AG04450 (cell line): Measurements from ENCODE around the gene CYFIP2. TPM values are rescaled to one million over a fixed set of nuclear protein-coding genes. Genes with fewer than 3 reads are reported as not detected.
A peak's percentile ranks its signal among the peaks of the same experiment; 100 is the strongest.

ENCODE experiments used
- CTCF ChIA-PET: fragments of 300-600, 350-600 bp; formaldehyde crosslinking; extraction: SDS; loops from one replicate; lab custom pipeline; 2022; ENCODE audit warnings: antibody characterized with exemption, inconsistent platforms; lab: Charles Lee
- POLR2A ChIA-PET: fragments of 350-600 bp; formaldehyde crosslinking; extraction: SDS; loops from one replicate; lab custom pipeline; 2021; ENCODE audit warnings: antibody characterized with exemption, inconsistent platforms; lab: Yijun Ruan, JAX
- DNase-seq: peaks from one replicate; pipeline ENCODE4 v3.0.0-alpha.2; 2011; ENCODE audit warnings: low read depth, low spot score
- H3K27ac ChIP-seq: one replicate; pipeline ENCODE4 v1.5.1; 2012; ENCODE audit warnings: low read depth, low read length, control low read depth
- H3K27me3 ChIP-seq: one replicate; pipeline ENCODE4 v1.6.0; 2012; ENCODE audit warnings: low read length; ENCODE audit not compliant: control insufficient read depth, insufficient read depth
- H3K4me3 ChIP-seq: 2 replicates; pipeline ENCODE4 v1.5.1; 2011; ENCODE audit warnings: mild to moderate bottlenecking, low read depth, low read length, control low read depth
- H3K9me3 ChIP-seq: 2 replicates; pipeline ENCODE4 v1.5.1; 2012; ENCODE audit warnings: low read length; ENCODE audit not compliant: control insufficient read depth, insufficient read depth
- polyA plus RNA-seq: library from polyadenylated mRNA; depleted of rRNA; stranded (reverse); fragments of >200 nt; gene quantifications from 2 replicates; pipeline ENCODE4 v1.2.3, GENCODE V29; 2011
- TF ChIP-seq, protein P1 (sequence below): IDR thresholded peaks from 2 replicates; pipeline ENCODE4 v1.5.1; 2011; ENCODE audit warnings: low read depth, low read length, control low read depth, inconsistent platforms

Gene CYFIP2
- polyA plus RNA-seq, 1 experiment = 3.2 TPM

DNA sequence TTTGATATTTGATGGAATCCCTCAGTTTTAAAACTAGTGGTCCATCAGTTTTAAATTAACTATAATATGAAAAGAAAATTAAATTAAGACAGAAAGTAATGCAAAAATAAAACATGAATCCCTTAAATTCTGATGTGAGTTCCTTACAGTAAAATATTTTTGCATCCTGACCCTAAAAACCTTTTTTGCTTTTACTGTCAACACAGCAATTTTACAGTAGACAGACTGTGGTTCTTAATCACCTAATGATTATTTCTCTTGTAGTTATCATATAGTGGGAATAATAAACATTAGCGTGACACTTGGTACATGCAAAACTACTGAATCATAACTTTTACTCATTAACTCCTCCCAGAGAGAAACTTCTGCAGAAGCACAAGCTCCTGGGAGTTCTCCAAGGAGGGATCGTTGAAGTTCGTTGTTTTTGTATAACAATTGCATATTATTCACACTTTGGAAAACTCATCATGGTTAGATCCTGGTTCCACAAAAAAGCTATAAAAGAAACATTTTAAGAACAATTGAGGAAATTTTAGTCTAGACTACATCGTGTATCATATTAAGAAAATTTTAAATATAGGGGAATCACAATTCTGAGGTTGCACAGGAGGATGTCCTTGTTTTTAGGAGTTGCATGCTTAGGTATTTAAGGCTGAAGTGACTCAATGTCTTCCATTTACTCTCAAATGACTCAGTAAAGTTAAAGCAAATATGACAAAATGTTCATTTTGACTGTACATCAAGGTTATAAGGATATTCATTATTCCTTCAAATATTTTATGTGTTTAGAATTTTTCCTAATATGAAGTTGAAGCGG is 105.9 kb downstream of the CYFIP2 start:
- POLR2A ChIA-PET = interaction anchor here (1.3 to 1.6 kb wide), 2 partner anchors 12 to 16 kb away, joined by 5 to 15 read pairs; no protein-coding TSS in a partner anchor
- DNase-seq = no peak
- H3K27ac ChIP-seq = peak overlapping the region; percentile 85
- no peaks in the 10 kb centered on the region for H3K9me3 ChIP-seq
- TF ChIP-seq, protein P1, sequence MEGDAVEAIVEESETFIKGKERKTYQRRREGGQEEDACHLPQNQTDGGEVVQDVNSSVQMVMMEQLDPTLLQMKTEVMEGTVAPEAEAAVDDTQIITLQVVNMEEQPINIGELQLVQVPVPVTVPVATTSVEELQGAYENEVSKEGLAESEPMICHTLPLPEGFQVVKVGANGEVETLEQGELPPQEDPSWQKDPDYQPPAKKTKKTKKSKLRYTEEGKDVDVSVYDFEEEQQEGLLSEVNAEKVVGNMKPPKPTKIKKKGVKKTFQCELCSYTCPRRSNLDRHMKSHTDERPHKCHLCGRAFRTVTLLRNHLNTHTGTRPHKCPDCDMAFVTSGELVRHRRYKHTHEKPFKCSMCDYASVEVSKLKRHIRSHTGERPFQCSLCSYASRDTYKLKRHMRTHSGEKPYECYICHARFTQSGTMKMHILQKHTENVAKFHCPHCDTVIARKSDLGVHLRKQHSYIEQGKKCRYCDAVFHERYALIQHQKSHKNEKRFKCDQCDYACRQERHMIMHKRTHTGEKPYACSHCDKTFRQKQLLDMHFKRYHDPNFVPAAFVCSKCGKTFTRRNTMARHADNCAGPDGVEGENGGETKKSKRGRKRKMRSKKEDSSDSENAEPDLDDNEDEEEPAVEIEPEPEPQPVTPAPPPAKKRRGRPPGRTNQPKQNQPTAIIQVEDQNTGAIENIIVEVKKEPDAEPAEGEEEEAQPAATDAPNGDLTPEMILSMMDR = no peak
- no peak overlapping the region for H3K4me3 ChIP-seq
- H3K27me3 ChIP-seq = no peaks in the 10 kb centered on the region
- CTCF ChIA-PET = interaction anchor here (0.6 to 4.9 kb wide), 14 partner anchors 12 to 390 kb away, joined by 3 to 20 read pairs (median 4); partner anchors contain the start of gene LSM11

DNA sequence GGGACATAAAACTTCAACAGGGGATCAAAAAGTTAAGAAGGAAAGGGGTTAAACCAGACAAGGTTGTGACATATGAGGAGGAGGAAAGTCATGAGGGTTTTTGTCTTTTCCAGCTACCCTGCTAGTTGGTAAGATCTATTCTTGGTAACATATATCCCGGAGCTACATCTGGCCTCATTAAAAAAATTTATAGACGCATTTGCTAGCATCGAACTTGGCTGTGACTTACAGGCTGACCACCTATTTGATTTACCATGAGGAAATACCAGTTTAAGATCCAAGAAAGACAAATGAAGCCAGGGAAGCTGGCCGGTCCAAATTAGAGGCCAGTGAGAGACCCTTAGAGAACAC is 106.5 kb downstream of the CYFIP2 start:
- no peak for DNase-seq
- ChIA-PET CTCF (interaction anchor here (1.3 to 4.9 kb wide), 7 partner anchors 44 to 390 kb away, joined by 4 to 20 read pairs (median 5); partner anchors contain the start of gene LSM11), POLR2A (no interaction called here)
- H3K27ac ChIP-seq = peak overlapping the region; percentile 35
- no peaks in the 10 kb centered on the region for H3K27me3 ChIP-seq
- no peaks in the 10 kb centered on the region for H3K9me3 ChIP-seq
- TF ChIP-seq, protein P1 = no peak
- no peak overlapping the region for H3K4me3 ChIP-seq

DNA sequence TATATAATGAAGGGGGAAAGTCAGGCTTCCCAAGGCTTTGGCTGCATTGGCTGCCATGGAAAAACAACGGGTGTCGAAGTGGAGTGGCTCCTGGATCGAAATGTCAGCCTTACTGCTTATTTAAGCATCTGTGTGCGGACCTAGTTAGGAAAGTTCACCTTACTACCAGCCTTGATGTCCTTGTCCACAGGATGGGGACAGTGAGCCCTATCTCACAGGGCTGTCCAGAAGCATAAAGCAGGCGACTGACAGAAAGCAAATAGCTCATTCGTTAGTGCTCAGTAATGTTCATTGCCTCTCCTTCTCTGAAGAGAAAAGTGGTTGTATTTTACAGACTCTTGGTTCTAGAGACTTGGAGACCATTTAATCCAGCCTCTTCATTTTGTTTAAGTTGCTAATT is 112.6 kb downstream of the CYFIP2 start:
- Histone ChIP-seq H3K4me3 (no peak overlapping the region), H3K27ac (no peak overlapping the region), H3K27me3 (no peaks in the 10 kb centered on the region), H3K9me3 (no peaks in the 10 kb centered on the region; the same call in 1 of the 2 replicates)
- POLR2A ChIA-PET = no interaction called here
- DNase-seq = no peak
- CTCF ChIA-PET = interaction anchor here (1.0 to 1.9 kb wide), 2 partner anchors 88 to 365 kb away, joined by 4 read pairs; partner anchors contain the start of gene LSM11
- TF ChIP-seq, protein P1 = no peak

DNA sequence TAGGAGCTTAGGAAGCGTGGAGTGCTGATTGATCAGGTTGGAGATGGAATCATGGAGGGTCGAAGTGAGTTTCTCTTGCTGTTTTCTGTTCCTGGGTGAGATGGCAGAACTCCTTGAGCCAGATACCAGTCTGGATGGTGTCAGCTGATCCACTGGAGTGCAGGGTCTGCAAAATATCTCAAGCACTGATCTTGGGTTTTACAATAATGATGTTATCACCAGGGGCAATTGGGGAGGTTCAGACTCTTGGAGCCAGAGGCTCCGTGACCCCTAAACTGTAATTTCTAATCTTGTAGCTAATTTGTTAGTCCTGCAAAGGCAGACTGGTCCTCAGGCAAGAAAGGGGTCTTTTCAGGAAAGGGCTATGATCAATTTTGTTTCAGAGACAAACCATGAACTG is 114.1 kb downstream of the CYFIP2 start:
- Histone ChIP-seq H3K4me3 (no peak overlapping the region), H3K27ac (no peak overlapping the region), H3K9me3 (no peaks in the 10 kb centered on the region; the same call in 1 of the 2 replicates), H3K27me3 (no peaks in the 10 kb centered on the region)
- TF ChIP-seq, protein P1 = no peak
- ChIA-PET POLR2A (no interaction called here), CTCF (no interaction called here)
- no peak for DNase-seq

DNA sequence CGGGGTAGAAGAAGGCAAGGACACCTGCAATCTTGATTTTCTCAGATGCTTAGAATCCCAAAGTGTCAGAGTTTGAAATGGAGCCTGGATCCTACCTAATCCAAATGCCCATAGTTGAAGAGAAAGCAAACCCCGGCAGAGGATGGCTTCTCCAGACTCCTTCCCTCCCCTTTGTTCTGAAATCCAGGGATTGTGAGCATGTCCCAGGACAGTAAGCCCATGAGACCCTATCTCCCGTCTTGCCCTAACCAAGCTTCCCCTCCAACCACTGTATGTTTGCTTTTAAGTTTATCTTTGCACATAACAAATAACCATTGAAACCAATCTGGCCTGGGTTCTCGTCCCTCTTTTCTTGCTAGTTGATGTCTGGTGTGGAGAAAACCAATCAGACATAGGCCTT is 115.8 kb downstream of the CYFIP2 start:
- ChIA-PET CTCF (interaction anchor here (1.4 kb wide), 1 partner anchor 95 kb away, joined by 3 read pairs; no protein-coding TSS in a partner anchor), POLR2A (no interaction called here)
- DNase-seq = no peak
- TF ChIP-seq, protein P1 = no peak
- Histone ChIP-seq H3K27me3 (no peaks in the 10 kb centered on the region), H3K9me3 (no peaks in the 10 kb centered on the region; the same call in 1 of the 2 replicates), H3K4me3 (no peak overlapping the region), H3K27ac (no peak overlapping the region)
